UCSD-AML1 (cell line): ENCODE data around the gene COX10.
"Not testable (repeated sequence)": the region's sequence is repeated elsewhere in the genome, so short reads cannot be mapped to it uniquely, and the experiment has no call there.

ENCODE experiments used
- DNase-seq: peaks from one replicate; lab custom pipeline; 2025; ENCODE audit not compliant: unreplicated experiment; lab: John Stamatoyannopoulos, UW

The COX10 gene

DNA sequence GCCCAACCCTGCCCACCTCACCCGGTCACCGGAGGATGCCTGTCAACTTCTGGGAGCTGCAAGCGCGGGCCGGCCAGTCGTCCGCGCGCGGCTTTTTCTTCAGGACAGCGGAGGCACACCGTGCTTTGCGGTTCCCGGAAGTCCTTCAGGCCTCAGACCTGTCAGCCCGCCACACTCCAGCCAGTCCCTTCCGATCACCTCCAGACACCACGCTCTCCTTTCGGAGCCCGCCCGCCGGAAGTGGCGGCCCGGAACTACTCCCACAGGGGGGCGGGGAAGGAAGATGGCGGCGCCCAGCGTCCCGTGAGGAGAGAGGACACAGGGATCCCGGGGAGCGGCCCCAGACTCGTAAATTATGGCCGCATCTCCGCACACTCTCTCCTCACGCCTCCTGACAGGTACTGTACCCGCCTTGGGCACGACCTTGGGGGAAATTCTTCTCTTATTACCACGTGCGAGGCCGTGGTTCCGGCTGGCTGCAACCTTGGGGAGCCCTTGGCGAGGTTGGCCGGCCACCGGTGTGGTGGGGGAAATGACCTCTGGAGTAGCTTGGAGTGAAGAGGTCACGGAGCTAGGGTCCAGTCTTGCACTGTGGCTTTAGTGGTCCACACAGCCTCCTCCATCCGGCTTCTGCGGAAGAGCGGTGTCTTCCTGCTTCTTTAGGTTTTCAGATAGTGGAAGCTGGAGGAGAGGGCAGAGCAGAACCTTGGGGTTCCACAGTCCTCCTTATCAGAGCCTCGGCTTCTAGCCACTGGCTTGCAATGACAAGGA is at the start of gene COX10:
TSS of gene COX10 (plus strand) at position 254 of the 771 bp plus-strand sequence. CDS start at position 356, 102 bp downstream.
- DNase-seq, result peak; percentile 87

GRCh38 chr17:14021651-14022294 is 47.5 kb upstream of the COX10 start:
- DNase-seq, result not testable (repeated sequence)

DNA sequence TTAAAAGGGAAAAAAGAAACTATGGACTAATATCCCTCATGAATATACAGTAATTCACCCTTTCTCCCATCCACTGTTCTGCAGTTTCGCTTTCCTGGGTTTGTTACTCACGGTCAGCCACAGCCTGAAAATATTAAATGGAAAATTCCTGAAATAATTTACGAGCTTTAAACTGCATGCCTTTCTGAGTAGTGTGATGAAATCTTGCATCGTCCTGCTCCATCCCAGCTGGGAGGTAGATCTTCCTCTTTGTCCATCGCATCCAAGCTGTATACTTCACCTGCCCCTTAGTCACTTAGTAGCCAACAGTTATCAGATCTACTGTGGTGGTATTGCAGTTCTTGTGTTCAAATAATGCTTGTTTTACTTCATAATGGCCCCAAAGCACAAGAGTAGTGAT is 39.5 kb upstream of the COX10 start:
- not testable (repeated sequence) for DNase-seq

- no peak for DNase-seq
These were observed 37.1 kb upstream of the COX10 start for GRCh38 chr17:14032234-14032633.

- no peak for DNase-seq
These were observed 36.1 kb upstream of the COX10 start for GRCh38 chr17:14033166-14033565.

DNA sequence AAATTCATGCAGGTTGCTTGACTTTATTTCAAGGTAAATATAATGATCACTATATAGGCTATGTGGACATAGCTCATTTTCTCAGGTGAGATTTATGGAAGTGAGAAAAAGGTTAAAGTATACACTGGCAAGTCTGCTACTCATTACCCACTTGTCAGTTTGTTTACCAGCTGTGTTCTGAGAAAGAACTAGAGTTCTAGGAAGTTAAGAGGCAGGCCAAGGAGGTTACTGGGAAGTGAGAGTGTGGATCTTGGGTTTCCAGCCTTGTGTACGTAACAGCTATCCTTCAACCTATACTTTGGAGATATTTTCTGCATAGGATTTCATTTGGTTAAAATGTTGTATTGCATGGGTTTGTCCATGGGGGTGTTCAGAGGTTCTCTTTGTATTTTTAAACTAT is 31.9 kb upstream of the COX10 start:
- DNase-seq, result no peak

- DNase-seq, result no peak
These were observed 31.1 kb upstream of the COX10 start for GRCh38 chr17:14038206-14038605.

GRCh38 chr17:14042411-14042810 is 26.9 kb upstream of the COX10 start:
- DNase-seq, result no peak

DNA sequence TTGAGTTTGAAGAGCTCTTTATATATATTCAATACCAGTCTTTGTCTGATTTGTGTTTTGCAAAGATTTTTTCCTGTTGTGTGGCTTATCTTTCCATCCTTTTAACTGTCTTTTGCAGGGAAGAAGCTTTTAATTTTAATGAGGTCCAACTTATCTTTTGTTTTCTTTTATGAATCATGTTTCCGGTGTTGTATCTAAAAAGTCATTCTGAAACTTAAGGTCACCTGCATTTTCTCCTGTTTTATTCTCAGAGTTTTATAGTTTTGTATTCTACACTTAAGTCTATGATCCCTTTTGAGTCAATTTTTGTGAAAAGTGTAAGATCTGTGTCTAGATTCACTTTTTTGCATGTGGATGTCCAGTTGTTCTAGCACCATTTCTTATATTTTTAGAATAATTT is 24.6 kb upstream of the COX10 start:
- no peak for DNase-seq

GRCh38 chr17:14046978-14047377 is 22.3 kb upstream of the COX10 start:
- DNase-seq, result no peak

GRCh38 chr17:14047591-14047990 is 21.7 kb upstream of the COX10 start:
- no peak for DNase-seq

DNA sequence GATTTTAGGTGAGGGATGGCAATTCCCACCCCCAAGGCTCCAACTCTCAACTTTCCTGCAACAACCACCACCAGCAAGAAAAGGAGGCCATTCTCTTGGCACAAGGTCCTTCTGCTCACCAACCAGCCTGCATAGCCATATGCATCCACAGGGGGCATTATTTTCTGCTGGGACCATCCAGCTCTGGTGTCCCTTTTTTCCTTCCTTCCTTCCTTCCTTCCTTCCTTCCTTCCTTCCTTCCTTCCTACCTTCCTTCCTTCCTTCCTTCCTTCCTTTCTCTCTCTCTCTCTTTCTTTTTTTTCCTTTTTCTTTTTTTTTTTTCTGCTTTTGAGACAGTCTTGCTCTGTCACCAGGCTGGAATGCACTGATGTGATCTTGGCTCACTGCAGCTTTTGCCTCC is 21.1 kb upstream of the COX10 start:
- no peak for DNase-seq

GRCh38 chr17:14050616-14051015 is 18.7 kb upstream of the COX10 start:
- no peak for DNase-seq

- DNase-seq, result no peak
These were observed 17.6 kb upstream of the COX10 start for GRCh38 chr17:14051692-14052091.

DNA sequence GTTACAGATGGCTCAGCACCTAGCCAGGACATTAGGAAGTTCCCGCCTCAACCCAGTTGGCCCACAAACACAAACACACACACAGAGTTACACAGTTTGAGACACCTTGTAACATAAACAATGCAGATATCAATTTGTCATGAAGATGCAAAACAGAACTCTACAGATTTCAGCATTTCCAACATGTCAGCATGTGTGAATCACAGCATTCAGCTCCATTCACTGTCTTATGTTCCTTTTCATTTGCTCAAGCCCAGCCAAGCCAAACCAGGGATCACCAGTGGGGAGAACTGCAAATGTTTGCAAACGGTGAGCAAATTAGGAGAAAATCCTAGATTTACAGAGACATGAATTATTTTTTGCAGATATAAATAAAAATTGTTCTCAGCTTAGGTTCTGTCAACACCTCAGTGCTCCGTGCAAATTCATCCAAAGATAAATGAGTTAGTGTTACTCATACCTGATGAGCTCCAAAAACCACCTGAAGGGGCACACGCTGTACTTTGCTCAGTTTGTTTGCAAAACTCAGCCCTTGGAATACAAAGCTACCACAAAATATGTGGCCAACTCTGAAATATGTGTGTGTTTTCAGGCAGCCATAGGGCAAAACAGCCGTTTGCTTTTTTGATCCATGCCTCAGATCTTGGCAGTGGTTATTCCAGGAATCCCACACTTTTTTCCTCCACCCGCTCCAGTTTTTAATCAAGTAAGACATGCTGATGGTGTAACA is 16.3 kb upstream of the COX10 start:
- DNase-seq, result no peak

GRCh38 chr17:14057591-14057990 is 11.7 kb upstream of the COX10 start:
- DNase-seq, result no peak

GRCh38 chr17:14058051-14058450 is 11.3 kb upstream of the COX10 start:
- DNase-seq, result no peak

- DNase-seq, result no peak
These were observed 8.6 kb upstream of the COX10 start for GRCh38 chr17:14060706-14061105.

- no peak for DNase-seq
These were observed 7.4 kb upstream of the COX10 start for GRCh38 chr17:14061666-14062560.

DNA sequence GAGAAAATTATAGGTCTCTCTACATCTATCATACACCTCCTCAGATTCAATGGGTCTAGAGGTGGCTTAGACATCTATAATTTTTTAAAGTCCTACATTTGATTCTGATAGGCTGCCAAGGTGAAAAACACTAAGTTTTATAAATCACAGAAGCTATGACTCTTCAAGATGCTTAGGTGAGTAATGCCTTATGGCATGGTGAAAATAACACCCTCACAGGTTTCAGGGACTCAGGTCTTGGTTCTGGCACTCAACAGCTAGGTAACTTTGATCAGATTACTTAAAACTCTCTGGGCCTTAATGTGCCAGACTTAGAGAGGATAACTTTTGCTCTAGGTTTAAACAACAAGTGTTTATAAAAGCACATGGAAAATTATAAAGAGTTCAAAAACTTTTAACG is 2.0 kb upstream of the COX10 start:
- DNase-seq, result no peak
